Large intestine (tissue), 3 donors: ENCODE results near the gene CLUH. TPM values are rescaled to one million over a fixed set of nuclear protein-coding genes. Genes with fewer than 3 reads are reported as not detected.
"Not testable (repeated sequence)": the region's sequence is repeated elsewhere in the genome, so short reads cannot be mapped to it uniquely, and the experiment has no call there.

Experiments
- DNase-seq, 2 donors: peaks; one replicate each; pipeline versions ENCODE4 v3.0.0 to v3.0.0-alpha.2; 2013
- H3K27ac ChIP-seq: one replicate; pipeline ENCODE4 v1.5.1; 2013; ENCODE audit warnings: low read length
- H3K27me3 ChIP-seq: 2 replicates; pipeline ENCODE4 v1.6.1; 2013; ENCODE audit warnings: low read length; ENCODE audit not compliant: control insufficient read depth, insufficient read depth
- H3K36me3 ChIP-seq: 2 replicates; pipeline ENCODE4 v1.6.1; 2013; ENCODE audit warnings: low read length; ENCODE audit not compliant: control insufficient read depth, insufficient read depth
- H3K4me1 ChIP-seq: one replicate; pipeline ENCODE4 v1.6.1; 2013; ENCODE audit warnings: low read length; ENCODE audit not compliant: control insufficient read depth, insufficient read depth
- H3K4me3 ChIP-seq: one replicate; pipeline ENCODE4 v1.5.1; 2013; ENCODE audit warnings: low read length
- H3K9me3 ChIP-seq: one replicate; pipeline ENCODE4 v1.6.1; 2013; ENCODE audit warnings: mild to moderate bottlenecking, low read depth, low read length, moderate library complexity; ENCODE audit not compliant: control insufficient read depth
- WGBS: methylation state at CpG from one replicate; pipeline ENCODE4 v1.1.5; 2013; ENCODE audit warnings: low lambda C conversion rate; ENCODE audit not compliant: insufficient coverage; 5-methylcytosine and 5-hydroxymethylcytosine counted together
- polyA plus RNA-seq: library from polyadenylated mRNA; unstranded; fragments of 120-200 nt; gene quantifications from one replicate; pipeline ENCODE4 v1.2.1, GENCODE V29; 2013

CLUH gene
- polyA plus RNA-seq, 1 donor: 85.5 TPM

DNA sequence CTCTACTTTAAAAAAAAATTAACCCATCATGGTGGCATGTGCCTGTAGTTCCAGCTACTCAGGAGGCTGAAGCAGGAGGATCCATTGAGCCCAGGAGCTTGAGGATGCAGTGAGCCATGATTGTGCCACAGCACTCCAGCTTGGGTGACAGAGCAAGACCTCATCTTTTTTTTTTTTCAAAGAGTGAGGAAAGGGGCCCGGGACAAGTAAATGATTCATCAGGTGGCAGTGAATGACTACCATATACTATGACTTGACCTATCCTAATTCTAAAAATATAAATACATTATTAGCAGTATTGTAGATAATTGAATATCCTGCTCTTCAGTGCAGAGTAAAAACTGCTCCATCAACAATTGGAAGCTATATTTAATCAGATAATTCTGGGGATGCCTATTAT lies 55.3 kb downstream of the CLUH start:
- Histone ChIP-seq H3K36me3 (peaks cover 5% of the 10 kb centered on the region), H3K4me3 (no peak overlapping the region), H3K27me3 (no peaks in the 10 kb centered on the region), H3K9me3 (no peaks in the 10 kb centered on the region), H3K27ac (no peak overlapping the region), H3K4me1 (no peaks in the 10 kb centered on the region)
- DNase-seq: no peak
- WGBS: no CpG with 5 or more reads among the region's 1 CpG

DNA sequence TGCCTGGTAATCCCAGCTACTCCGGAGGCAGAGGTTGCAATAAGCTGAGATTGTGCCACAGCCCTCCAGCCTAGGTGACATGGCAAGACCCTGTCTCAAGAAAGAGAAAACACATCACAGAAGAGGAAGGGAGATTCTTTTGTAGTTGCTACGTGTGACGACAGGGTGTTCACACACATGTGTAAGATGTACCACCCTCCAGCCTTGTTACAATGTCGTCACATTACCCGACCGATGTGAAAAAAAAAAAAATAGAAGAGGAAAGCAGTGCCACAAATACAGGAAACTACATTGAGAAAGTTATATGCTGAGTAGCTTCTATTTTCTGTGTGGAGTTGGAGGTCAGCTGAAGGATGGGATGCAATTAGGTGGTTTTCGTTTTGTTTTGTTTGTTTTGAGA lies 56.0 kb downstream of the CLUH start:
- WGBS: no CpG with 5 or more reads among the region's 7 CpGs
- Histone ChIP-seq H3K27ac (no peak overlapping the region), H3K4me1 (no peaks in the 10 kb centered on the region), H3K4me3 (no peak overlapping the region), H3K36me3 (peaks cover 5% of the 10 kb centered on the region), H3K27me3 (no peaks in the 10 kb centered on the region), H3K9me3 (no peaks in the 10 kb centered on the region)
- no peak for DNase-seq

DNA sequence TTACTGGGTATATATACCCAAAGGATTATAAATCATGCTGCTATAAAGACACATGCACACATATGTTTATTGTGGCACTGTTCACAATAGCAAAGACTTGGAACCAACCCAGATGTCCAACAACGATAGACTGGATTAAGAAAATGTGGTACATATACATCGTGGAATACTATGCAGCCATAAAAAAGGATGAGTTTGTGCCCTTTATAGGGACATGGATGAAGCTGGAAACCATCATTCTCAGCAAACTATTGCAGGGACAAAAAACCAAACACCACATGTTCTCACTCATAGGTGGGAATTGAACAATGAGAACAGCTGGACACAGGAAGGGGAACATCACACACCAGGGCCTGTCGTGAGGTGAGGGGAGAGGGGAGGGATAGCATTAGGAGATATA lies 58.7 kb downstream of the CLUH start:
- H3K9me3 ChIP-seq, H3K4me3 ChIP-seq, H3K27me3 ChIP-seq, H3K36me3 ChIP-seq, DNase-seq, H3K27ac ChIP-seq, H3K4me1 ChIP-seq: not testable (repeated sequence)
- no CpG with 5 or more reads among the region's 3 CpGs for WGBS

DNA sequence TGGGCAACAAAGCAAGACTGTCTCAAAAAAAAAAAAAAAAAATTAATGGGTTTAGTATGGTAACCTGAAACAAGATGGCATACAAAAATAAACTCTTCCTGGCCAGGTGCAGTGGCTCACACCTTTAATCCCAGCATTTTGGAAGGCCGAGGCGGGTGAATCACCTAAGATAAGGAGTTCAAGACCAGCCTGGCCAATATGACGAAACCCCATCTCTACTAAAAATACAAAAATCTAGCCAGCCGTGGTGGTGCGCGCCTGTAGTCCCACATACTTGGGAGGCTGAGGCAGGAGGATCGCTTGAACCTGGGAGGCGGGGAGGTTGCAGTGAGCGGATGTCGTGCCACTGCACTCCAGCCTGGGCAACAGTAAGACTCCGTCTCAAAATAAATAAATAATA lies 62.4 kb downstream of the CLUH start:
- H3K4me1 ChIP-seq: no peaks in the 10 kb centered on the region
- WGBS: no CpG with 5 or more reads among the region's 11 CpGs
- H3K4me3 ChIP-seq: no peak overlapping the region
- H3K27ac ChIP-seq: no peak overlapping the region
- H3K36me3 ChIP-seq: peaks cover 12% of the 10 kb centered on the region
- no peaks in the 10 kb centered on the region for H3K9me3 ChIP-seq
- H3K27me3 ChIP-seq: no peaks in the 10 kb centered on the region
- no peak for DNase-seq

DNA sequence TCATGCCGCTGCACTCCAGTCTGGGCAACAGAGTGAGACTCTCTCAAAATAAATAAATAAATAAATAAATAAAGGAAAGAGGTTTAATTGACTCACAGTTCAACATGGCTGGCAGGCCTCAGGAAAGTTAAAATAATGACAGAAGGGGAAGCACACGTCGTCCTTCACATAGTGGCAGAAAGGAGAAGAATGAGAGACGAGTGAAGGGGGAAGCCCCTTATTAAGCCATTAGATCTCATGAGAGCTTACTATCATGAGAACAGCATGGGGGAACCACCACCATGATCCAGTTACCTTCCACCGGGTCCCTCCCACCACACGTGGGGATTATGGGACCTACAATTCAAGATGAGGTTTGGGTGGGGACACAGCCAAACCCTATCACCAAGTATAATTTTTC lies 63.6 kb downstream of the CLUH start:
- no peak overlapping the region for H3K4me3 ChIP-seq
- H3K27me3 ChIP-seq: no peaks in the 10 kb centered on the region
- H3K36me3 ChIP-seq: peaks cover 21% of the 10 kb centered on the region
- 90% methylated on average over 2 of the region's 6 CpGs for WGBS
- H3K4me1 ChIP-seq: no peaks in the 10 kb centered on the region
- no peak overlapping the region for H3K27ac ChIP-seq
- DNase-seq: no peak
- H3K9me3 ChIP-seq: no peaks in the 10 kb centered on the region

DNA sequence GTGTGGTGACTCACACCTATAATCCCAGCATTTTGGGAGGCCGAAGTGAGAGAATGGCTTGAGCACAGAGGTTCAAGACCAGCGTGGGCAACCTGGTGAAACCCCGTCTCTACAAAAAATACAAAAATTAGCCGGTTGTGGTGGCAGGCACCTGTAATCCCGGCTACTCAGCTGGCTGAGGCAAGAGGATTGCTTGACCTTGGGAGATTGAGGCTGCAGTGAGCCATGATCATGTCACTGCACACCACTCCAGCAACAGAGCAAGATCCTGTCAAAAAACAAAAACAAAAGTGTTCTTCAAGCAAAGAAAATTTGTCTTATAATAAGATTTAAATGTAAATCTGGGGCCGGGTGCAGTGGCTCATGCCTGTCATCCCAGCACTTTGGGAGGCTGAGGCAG lies 66.6 kb downstream of the CLUH start:
- H3K36me3 ChIP-seq: peaks cover 36% of the 10 kb centered on the region
- DNase-seq: no peak
- WGBS: no CpG with 5 or more reads among the region's 6 CpGs
- no peak overlapping the region for H3K4me3 ChIP-seq
- no peak overlapping the region for H3K27ac ChIP-seq
- H3K9me3 ChIP-seq: no peaks in the 10 kb centered on the region
- no peaks in the 10 kb centered on the region for H3K4me1 ChIP-seq
- no peaks in the 10 kb centered on the region for H3K27me3 ChIP-seq

Other genes with a start within 250 kb of the CLUH start
- gene METTL16, start 199.9 kb downstream of the CLUH start, polyA plus RNA-seq: 26.3 TPM
- 107 TPM for gene PAFAH1B1, start 118.1 kb downstream of the CLUH start, polyA plus RNA-seq
- 1.5 TPM for gene CCDC92B, start 37.9 kb upstream of the CLUH start, polyA plus RNA-seq
- gene RAP1GAP2, start 84.7 kb upstream of the CLUH start, polyA plus RNA-seq: 21.3 TPM